Cerebellar cortex (tissue), 1 donor: ENCODE data around the gene ANLN.

Experiments
- DNase-seq: peaks from one replicate; pipeline ENCODE4 v3.0.0-alpha.2; 2015; ENCODE audit warnings: low spot score

The ANLN gene, protein sequence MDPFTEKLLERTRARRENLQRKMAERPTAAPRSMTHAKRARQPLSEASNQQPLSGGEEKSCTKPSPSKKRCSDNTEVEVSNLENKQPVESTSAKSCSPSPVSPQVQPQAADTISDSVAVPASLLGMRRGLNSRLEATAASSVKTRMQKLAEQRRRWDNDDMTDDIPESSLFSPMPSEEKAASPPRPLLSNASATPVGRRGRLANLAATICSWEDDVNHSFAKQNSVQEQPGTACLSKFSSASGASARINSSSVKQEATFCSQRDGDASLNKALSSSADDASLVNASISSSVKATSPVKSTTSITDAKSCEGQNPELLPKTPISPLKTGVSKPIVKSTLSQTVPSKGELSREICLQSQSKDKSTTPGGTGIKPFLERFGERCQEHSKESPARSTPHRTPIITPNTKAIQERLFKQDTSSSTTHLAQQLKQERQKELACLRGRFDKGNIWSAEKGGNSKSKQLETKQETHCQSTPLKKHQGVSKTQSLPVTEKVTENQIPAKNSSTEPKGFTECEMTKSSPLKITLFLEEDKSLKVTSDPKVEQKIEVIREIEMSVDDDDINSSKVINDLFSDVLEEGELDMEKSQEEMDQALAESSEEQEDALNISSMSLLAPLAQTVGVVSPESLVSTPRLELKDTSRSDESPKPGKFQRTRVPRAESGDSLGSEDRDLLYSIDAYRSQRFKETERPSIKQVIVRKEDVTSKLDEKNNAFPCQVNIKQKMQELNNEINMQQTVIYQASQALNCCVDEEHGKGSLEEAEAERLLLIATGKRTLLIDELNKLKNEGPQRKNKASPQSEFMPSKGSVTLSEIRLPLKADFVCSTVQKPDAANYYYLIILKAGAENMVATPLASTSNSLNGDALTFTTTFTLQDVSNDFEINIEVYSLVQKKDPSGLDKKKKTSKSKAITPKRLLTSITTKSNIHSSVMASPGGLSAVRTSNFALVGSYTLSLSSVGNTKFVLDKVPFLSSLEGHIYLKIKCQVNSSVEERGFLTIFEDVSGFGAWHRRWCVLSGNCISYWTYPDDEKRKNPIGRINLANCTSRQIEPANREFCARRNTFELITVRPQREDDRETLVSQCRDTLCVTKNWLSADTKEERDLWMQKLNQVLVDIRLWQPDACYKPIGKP

DNA sequence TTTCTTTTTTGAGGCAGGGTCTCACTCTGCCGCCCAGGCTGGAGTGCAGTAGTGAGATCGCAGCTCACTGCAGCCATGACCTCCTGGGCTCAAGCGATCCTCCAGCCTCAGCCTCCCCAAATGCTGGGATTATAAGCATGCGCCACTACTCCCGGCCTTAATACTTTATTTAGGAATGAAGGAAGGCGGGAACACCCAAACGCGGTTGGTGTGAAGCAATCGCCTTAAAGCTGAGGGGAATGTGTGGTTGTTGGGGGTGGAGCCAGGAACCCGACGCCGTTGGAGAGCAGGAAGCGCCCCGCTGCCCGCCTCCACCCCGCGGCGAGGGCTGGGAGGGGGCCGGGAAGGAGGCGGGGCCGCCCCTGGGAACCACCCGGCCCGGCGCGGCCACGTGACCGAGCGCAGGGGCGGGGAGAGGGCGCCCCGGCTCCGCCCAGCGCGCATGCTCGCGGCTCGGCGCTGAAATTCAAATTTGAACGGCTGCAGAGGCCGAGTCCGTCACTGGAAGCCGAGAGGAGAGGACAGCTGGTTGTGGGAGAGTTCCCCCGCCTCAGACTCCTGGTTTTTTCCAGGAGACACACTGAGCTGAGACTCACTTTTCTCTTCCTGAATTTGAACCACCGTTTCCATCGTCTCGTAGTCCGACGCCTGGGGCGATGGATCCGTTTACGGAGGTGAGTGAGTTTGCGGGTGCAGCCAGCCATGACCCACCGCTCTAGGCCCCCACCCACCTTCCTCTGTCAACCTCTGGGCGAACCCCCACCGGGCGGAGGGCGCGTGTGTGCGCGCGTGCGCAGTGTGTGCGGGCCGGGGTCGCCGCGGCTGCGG, at the start of gene ANLN:
ANLN (plus strand) TSS at position 492 of the 828 bp plus-strand sequence; CDS start at position 657, 165 bp downstream.
- DNase-seq = peak; percentile 84

DNA sequence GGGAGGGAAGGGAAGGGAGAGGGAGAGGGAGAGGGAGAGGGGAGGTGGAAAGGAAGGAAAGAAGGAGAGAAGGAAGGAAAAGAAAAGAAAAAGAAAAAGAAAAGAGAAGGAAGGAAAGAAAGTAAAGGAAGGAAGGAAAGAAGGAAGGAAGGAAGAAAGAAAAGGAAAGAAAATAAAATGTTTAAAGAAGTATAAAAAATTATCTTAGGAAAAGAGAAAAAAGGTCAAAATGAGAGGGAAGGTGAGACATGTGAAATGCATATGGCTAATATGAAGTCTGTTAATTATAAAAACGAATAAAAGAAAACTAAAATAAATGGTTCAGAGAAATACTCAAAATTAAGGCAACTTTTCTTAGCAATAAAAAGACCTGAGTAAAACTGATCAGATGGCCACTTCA, 46.1 kb upstream of the ANLN start:
- DNase-seq = no peak

DNA sequence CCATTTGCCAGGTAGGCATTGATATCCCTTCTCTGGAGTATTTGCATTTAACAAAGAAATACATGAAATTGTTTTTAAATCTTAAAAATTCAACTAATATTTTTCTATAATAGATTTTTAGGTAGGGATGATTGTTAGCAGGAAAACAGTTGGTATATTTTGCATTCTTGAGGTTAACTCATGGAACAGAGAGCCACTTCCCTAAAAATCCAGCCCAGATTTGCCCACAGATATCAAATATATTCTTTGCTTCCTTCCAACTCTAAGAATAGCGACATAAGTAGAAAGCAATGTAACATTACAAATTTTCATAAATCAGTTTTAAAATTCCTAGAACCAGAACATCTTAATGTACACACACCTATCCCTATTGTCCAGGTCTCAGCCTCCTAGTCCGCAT, 45.0 kb upstream of the ANLN start:
- no peak for DNase-seq

DNA sequence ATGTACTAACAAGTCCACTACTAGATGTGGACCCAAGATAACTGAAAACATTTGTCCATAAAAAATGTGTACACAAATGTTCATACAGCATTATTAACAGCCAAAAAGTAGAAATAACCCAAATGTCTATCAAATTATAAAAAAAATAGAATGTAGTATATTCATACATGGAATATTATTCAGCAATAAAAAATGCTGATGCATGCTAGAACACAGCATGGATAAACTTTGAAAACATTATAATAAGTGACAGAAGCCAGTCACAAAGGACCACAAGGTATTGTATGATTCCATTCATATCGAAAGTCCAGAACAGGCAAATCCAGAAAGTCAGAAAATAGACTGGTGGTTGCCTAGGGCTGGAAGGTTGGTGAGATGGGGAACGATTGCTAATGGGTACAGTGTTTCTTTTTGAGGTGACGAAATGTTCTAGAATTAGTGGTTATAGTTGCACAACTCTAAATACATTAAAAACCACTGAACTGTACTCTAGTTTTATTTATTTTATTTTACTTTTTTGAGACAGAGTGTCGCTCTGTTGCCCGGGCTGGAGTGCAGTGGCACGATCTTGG, 43.3 kb upstream of the ANLN start:
- no peak for DNase-seq

DNA sequence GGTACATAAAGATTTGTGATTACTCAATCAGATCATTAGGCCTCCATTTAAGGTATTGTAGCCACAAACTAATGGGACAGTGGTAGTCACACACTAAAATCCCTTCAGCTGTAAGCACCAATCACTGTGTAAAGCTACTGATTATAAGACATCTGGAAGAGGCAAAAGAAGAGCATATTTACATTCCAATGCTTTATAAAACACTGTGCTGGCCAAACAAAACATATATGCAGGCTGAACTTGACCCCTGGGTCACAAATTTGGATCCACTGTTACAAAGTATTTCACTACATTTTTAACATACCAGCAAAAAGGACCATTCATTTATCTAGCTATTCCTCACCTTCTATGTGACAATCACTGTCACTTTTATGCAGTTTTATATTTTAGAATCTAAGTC, 41.4 kb upstream of the ANLN start:
- DNase-seq = no peak

DNA sequence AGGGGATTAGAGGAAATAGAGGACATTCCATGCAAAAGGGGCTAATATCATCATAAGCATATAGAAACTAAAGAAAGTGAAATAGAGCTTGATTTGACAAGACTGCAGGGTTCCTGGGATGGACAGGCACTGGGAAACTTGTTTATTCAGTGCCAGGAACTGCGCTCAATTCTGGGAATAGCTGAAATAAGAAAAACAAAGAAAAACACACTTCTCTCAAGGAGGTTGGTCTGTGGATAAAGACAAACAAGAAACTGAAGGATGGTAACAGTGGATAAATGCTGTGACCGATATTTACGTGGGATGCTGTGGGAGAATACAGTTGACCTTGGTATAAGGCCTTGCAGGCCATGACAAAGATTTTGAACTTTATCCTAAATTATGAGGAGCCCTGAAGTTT, 40.9 kb upstream of the ANLN start:
- DNase-seq = no peak

DNA sequence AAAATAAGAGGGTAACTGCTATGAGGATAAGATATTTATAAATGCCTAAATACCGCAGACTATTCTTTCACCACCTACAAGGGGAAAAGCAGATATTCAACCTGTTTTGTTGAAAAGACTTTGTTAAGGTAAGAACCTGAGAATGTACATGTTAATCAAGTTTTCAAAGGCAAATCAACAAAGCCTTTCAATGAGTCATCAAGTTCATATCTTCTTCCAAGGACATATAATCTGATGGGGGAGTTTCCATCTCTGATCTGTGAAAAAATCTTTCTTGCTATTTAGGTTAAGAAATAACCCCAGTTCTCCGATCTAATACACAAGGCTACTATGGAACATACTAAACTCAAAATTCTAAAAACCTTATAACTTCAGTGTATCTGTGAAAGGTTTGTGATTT, 40.0 kb upstream of the ANLN start:
- DNase-seq = no peak

DNA sequence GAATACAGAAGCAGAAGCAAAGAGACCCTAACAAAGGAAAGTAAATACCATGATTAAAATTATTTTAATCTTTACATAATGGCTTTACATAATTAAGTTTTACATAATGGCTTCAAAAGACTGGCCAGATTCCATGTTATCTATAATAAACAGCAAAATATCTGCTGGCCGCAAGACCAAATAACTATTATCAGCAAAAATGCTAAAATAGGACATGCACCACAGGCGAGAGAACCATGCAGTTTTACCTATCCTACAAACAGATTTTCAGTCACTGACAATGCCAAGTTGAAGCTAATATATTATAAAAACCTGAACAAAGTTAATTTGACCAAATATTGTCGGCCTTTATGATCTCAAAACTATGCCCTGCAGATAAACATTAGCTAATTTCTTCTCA, 34.2 kb upstream of the ANLN start:
- peak; percentile 42 for DNase-seq

DNA sequence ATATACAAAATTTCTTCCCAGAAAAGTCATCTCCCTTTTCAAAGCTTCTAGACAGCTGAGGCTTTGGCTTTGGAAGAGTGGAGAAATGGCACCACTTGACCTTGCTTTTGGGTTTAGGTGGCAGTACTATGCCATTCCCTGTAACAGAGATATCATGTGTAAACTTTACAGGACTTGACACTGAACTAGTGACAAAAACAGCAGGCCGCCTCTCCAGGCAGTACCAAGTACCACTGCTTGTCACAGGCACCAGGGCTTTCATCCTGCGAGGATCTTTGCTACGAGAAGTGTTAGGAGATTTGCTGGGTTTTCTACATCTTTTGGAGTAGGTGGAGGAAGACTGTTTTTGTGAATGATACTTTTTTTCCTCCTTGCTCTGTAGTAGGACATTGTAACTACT, 32.6 kb upstream of the ANLN start:
- DNase-seq = no peak

DNA sequence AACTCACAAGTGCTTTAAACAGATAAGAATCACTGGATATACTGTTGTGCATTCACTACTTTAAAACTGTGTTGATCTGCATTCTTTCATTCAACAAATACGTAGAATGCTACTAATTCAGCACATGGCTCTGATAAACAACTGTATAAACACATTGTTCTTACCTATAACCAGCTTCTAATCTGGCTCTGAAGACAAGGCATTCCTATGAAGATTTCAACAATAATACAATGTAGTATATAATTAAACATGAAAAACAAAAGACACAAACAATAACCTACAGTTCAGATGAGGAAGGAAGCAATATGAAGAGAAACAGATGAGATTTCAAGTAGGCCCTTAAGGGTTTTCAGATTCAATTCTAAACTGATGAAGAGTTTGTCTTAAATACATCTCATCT, 31.1 kb upstream of the ANLN start:
- DNase-seq = no peak

DNA sequence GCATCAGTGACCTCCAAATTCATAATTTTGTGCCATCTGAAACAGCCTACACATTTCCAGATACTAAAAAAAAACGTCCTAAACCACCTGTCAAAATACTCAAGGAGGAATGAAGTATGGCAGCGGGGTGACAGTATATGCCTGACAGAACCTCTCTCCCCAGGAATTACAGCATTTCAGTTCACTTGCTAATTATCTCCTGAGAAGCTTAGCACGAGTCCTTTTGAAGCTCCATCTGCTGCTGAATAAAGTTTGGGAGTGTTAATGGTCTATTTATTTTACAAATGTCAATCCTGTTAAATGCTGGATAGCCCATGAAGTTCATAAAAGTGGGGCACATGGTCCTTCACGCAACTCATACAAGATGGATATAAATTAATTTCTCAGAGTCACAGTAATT, 29.4 kb upstream of the ANLN start:
- DNase-seq = peak; percentile 90

DNA sequence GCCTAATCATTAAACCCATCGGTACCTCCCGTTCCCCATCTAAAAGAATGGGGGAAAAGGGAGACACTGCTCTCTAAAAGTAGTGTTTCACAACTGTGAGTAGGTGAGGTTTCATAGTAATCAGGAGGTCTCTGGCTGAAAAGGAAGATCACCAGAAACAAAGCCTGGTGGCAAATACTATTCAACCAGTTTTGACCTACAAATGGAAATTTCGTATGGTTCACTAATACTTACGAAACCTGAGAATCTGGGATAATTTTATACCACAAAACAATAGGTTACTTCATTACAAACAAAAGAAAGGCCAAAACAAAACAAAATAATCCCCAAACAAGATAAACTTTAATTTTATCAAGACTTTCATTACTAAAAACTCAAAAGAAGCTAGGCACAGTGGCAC, 28.4 kb upstream of the ANLN start:
- DNase-seq = peak; percentile 10

DNA sequence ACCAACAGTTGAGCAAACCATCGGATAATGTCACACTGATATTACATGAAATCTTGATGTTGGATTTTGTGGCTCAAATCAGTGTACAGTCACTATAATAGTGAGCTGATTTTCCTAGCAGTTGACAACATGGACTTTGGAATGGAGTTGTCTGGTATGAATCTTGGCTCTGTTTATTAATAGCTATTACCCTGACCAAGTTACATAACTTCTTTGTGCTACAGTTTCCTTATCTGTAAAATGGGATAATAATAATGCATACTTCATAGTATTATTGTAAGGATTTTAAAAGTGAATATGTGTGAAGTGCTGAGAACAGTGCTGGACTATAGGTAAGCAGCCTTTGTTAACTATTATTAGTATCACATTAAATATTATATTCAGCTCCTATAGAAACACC, 26.1 kb upstream of the ANLN start:
- DNase-seq = no peak

DNA sequence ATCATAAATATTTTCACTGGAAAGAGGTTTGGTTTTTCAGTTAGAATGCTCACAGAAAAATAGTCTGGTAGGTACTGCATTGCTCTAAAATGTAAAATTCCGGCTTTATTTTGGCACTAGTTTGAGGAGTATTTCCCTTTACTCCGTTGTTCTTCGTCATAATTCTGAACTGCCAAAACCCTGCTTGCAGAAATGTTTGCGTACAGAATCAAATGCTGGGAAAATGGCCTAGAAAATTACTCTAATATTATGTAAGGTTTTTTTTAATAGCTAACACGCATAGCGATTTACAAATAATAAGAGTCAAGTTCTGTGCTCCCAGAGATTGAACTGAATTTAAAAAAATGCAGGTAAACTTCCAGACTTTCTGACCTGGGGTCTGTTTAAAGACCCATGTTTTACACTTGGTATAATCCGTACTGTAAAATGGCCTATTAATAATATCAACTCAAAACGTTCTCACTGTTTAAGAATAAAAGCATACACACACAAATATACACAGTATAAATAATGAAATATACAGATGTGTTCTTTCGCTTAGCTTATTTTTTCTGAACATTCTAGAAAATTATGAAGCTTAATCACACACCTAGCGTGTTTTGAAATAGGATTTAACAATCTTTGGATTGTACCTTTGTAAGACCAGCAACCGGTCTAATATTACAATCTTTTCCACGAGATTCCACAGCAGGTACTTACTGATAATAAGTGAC, 23.5 kb upstream of the ANLN start:
- DNase-seq = peak; percentile 49

DNA sequence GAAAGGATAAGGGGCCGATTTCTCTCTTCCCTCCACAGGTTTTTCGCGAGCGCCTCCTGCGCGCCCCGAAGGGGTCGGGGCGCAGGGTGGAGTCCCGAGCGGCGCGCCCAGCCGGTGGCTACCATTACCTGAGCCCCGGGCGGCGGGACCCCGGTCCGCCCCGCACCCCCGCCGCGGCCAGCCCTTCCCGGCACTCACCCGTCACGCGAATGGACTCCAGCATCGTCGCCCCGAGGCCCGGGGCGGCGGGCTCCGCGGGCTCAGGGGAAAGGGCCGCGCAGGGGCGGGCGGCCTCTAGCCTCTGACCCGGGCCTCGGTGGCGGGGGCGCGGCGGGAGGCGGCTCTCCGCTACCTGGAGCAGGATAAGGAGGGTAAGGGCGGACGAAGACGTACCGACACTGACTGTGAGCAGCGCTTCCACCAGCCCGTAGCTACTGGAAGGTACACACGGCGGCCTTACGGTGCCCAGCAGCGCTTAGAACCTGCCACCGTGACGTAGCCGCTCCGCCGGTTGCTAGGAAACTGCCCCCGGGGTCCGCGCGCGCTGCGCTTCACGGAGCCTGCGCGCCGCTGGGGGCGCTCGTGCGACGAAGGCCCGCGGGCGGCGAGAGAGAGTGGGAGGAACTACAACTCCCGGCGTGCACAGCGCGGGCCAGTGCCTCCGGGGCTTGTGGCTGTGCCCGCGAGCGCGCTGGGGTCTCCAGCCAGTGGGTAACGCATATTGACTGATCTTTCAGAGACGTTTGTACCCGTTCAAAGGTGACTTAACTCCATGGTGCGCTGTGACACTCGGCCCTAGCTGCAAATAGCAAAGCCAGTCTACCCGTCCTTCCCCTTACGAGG, 22.7 kb upstream of the ANLN start:
- DNase-seq = peak; percentile 93

DNA sequence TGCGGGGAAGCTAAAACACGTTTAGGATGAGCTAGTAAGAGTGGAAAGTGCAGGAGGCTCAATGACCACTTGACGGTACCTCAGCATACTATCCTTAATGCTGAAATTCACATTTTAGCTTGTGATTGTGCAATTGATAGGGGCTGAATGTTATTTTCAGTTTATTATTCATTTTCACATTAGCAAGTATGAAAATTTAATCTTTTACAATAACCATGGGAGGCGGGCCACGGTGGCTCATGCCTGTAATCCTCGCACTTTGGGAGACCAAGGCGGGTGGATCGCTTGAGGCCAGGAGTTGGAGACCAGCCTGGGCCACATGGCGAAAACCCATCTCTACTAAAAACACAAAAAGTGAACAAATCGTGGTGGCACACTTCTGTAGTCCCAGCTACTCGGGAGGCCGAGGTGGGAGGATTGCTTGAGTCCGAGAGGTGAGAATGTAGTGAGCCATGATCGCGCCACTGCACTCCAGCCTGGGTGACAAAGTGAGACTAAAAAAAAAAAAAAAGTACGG, 22.0 kb upstream of the ANLN start:
- DNase-seq = no peak

DNA sequence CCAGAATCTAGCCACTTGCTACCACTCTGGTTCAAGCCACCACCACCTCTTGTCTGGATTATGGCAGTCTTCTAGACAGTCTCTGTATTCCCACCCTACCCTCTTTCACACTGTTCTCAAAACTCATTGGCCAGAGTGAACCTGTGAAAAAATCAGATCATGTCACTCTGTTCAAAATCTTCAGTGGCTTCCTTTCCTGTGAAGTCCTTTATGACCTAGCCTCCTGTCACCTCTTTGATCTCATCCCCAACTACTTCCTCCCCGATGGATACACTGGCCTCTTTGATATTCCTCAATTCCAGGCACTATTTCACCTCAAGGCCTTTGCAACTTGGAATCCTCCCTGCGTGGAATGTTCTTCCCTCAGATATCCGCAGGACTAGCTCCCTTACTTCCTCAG, 21.2 kb upstream of the ANLN start:
- DNase-seq = no peak

DNA sequence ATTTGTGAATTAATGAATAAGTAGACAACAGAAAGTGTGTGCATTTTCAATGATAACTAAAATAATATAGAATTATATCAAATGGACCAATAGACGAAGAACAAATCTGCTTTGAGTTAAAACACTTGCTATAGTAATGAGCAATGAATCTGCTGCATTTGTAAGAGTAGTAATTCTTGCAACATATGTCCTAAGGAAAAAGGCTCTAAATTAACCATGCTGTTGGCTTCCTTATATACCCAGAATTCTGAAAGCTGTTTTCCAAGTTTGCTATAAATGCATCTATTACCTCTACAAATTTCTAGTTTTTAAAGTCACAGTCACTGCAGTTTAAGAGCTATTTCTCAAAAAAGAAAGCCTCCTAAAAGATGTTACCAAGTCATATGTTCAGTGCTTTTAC, 20.5 kb upstream of the ANLN start:
- no peak for DNase-seq

DNA sequence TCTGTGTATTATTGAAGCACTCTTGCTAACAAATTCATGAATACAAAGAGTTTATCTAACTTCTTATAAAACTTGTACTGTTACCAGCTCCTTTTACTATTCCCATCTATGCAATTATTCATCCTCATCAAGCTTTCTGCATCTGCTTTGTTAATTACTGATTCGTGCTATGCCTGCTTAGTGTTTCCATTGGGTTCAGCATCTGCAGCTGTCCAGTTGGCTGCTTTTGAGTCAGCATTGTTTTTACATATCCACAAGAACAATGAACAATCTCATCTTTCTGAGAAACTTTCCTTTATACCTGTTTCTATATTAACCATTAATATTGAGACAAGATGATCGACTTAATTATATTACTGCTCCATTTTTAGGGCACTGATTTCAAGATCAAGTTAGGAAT, 19.6 kb upstream of the ANLN start:
- no peak for DNase-seq

DNA sequence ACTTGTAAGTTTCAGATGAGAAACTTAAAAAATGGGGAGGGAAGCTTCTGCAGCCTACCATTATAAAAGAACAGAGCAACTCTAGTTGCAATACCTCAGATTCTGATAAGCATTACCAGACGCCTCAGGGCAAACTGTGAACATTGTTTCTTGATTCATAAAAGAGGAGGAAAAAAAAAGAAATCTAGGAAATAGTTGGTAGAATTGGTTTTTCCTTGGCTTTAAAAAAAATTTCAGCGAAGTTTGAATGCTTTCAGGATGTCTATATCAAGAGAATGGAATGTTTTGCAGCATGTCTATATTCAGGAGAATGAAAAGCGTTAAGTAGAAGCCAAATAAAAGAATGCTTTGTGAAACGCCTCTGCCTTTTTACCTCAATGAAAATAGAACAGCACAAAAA, 17.5 kb upstream of the ANLN start:
- DNase-seq = no peak
